Neuronal stem cell (in vitro differentiated cells): ENCODE data around the gene ABCA13.

Experiments used
- DNase-seq: peaks from one replicate; pipeline ENCODE4 v3.0.0-alpha.2; 2013; ENCODE audit warnings: low spot score
- H2AFZ ChIP-seq: one replicate; pipeline ENCODE4 v1.6.1; 2013; ENCODE audit warnings: mild to moderate bottlenecking, low read length, inconsistent platforms
- H2AK5ac ChIP-seq: 2 replicates; pipeline ENCODE4 v1.6.1; 2013; ENCODE audit warnings: low read depth, mild to moderate bottlenecking, inconsistent platforms, low read length, moderate library complexity, mixed read lengths
- H2BK120ac ChIP-seq: 2 replicates; pipeline ENCODE4 v1.6.1; 2013; ENCODE audit warnings: low read depth, mild to moderate bottlenecking, inconsistent platforms, low read length, moderate library complexity, mixed read lengths
- H2BK12ac ChIP-seq: one replicate; pipeline ENCODE4 v1.6.1; 2013; ENCODE audit warnings: low read length, inconsistent platforms
- H2BK15ac ChIP-seq: 2 replicates; pipeline ENCODE4 v1.6.1; 2013; ENCODE audit warnings: mild to moderate bottlenecking, low read length, inconsistent platforms, mixed read lengths
- H2BK5ac ChIP-seq: one replicate; pipeline ENCODE4 v1.6.1; 2013; ENCODE audit warnings: inconsistent platforms, mild to moderate bottlenecking, low read length, moderate library complexity
- H3K14ac ChIP-seq: one replicate; pipeline ENCODE4 v1.6.1; 2013; ENCODE audit warnings: low read length, inconsistent platforms
- H3K18ac ChIP-seq: 2 replicates; pipeline ENCODE4 v1.6.1; 2013; ENCODE audit warnings: low read length, inconsistent platforms
- H3K23ac ChIP-seq: 2 replicates; pipeline ENCODE4 v1.6.1; 2013; ENCODE audit warnings: low read depth, mild to moderate bottlenecking, mixed read lengths, low read length, inconsistent platforms; ENCODE audit not compliant: poor library complexity
- H3K27ac ChIP-seq: replicated peaks from 3 replicates; pipeline ENCODE4 v1.5.1; 2013; ENCODE audit warnings: low read length, inconsistent platforms
- H3K27me3 ChIP-seq, 3 experiments: 2 replicates each; pipeline ENCODE4 v1.6.1; 2013; ENCODE audit warnings: low read length in 3 of 3, mild to moderate bottlenecking in 2 of 3, inconsistent platforms in 1 of 3, low read depth in 1 of 3, mixed read lengths in 1 of 3, moderate library complexity in 1 of 3; ENCODE audit not compliant: control insufficient read depth in 3 of 3, insufficient read depth in 3 of 3
- H3K36me3 ChIP-seq, 2 donors: replicated peaks in 1 of 2; 2 replicates each; pipeline ENCODE4 v1.6.1; 2013; ENCODE audit warnings: low read length in 2 of 2; ENCODE audit not compliant: control insufficient read depth in 2 of 2, insufficient read depth in 2 of 2
- H3K4ac ChIP-seq: 2 replicates; pipeline ENCODE4 v1.6.1; 2013; ENCODE audit warnings: inconsistent platforms, mild to moderate bottlenecking, low read length, moderate library complexity
- H3K4me1 ChIP-seq, 2 donors: 1 replicate in 1 of 2; 2 replicates in 1 of 2; pipeline ENCODE4 v1.6.1; 2013; ENCODE audit warnings: low read length in 2 of 2, low read depth in 1 of 2; ENCODE audit not compliant: control insufficient read depth in 2 of 2, insufficient read depth in 1 of 2
- H3K4me2 ChIP-seq: one replicate; pipeline ENCODE4 v1.6.1; 2013; ENCODE audit warnings: mild to moderate bottlenecking, low read length, inconsistent platforms; ENCODE audit not compliant: insufficient read depth, poor library complexity, severe bottlenecking
- H3K4me3 ChIP-seq, 2 donors: 2 replicates each; pipeline ENCODE4 v1.5.1; 2013; ENCODE audit warnings: low read length in 2 of 2, mild to moderate bottlenecking in 2 of 2, inconsistent platforms in 1 of 2, moderate library complexity in 1 of 2
- H3K79me1 ChIP-seq: one replicate; pipeline ENCODE4 v1.6.1; 2013; ENCODE audit warnings: low read depth, mild to moderate bottlenecking, inconsistent platforms, low read length, moderate library complexity
- H3K9ac ChIP-seq: one replicate; pipeline ENCODE4 v1.6.1; 2013; ENCODE audit warnings: mild to moderate bottlenecking, low read depth, low read length, inconsistent platforms; ENCODE audit not compliant: poor library complexity
- H3K9me3 ChIP-seq, 2 donors: replicated peaks in 1 of 2; 2 replicates each; pipeline versions ENCODE3 to v1.6.1; 2013; ENCODE audit warnings: low read length in 2 of 2, mild to moderate bottlenecking in 2 of 2, inconsistent platforms in 1 of 2, low read depth in 1 of 2, mixed read lengths in 1 of 2, moderate library complexity in 1 of 2; ENCODE audit not compliant: control insufficient read depth in 2 of 2, insufficient read depth in 1 of 2
- H4K8ac ChIP-seq: one replicate; pipeline ENCODE4 v1.6.1; 2013; ENCODE audit warnings: low read depth, mild to moderate bottlenecking, inconsistent platforms, low read length, moderate library complexity
- H4K91ac ChIP-seq: one replicate; pipeline ENCODE4 v1.6.1; 2013; ENCODE audit warnings: low read length, low read depth, mild to moderate bottlenecking, inconsistent platforms; ENCODE audit not compliant: poor library complexity
- WGBS, 2 donors: extraction: QIAGEN DNeasy Blood & Tissue Kit; methylation state at CpG; one replicate each; pipeline ENCODE4 v1.1.7; 2013; ENCODE audit warnings: missing lambda C conversion rate in 2 of 2, mixed read lengths in 1 of 2; ENCODE audit not compliant: insufficient read length in 2 of 2, insufficient replicate concordance in 1 of 2; ENCODE audit errors: extremely low coverage in 2 of 2; 5-methylcytosine and 5-hydroxymethylcytosine counted together

The ABCA13 gene

GRCh38 chr7:48301201-48301600 lies 129.9 kb downstream of the ABCA13 start:
- Histone ChIP-seq H3K23ac (no peak overlapping the region), H3K27ac (no peak overlapping the region), H3K14ac (no peak overlapping the region), H2AFZ (no peak overlapping the region), H3K4me1 (no peaks in the 10 kb centered on the region), H4K8ac (no peak overlapping the region), H3K36me3 (no peaks in the 10 kb centered on the region), H2BK12ac (no peak overlapping the region), H3K79me1 (no peaks in the 10 kb centered on the region), H3K18ac (no peak overlapping the region), H3K4ac (no peak overlapping the region), H2BK15ac (no peak overlapping the region), H2BK5ac (no peak overlapping the region), H2BK120ac (no peak overlapping the region), H3K9ac (no peak overlapping the region), H3K9me3 (no peaks in the 10 kb centered on the region), H3K4me3 (no peak overlapping the region), H3K4me2 (no peak overlapping the region), H3K27me3 (no peaks in the 10 kb centered on the region), H2AK5ac (no peak overlapping the region), H4K91ac (no peak overlapping the region)
- DNase-seq: no peak
- WGBS, 2 donors: no CpG with 5 or more reads among the region's 3 CpGs

GRCh38 chr7:48304641-48305040 lies 133.4 kb downstream of the ABCA13 start:
- Histone ChIP-seq H2BK12ac (no peak overlapping the region), H3K9ac (no peak overlapping the region), H2AK5ac (no peak overlapping the region), H3K9me3 (no peaks in the 10 kb centered on the region), H3K4ac (no peak overlapping the region), H3K23ac (no peak overlapping the region), H2BK5ac (no peak overlapping the region), H3K4me2 (no peak overlapping the region), H3K4me1 (no peaks in the 10 kb centered on the region), H4K91ac (no peak overlapping the region), H3K18ac (no peak overlapping the region), H3K14ac (no peak overlapping the region), H2BK120ac (no peak overlapping the region), H3K4me3 (no peak overlapping the region), H3K79me1 (no peaks in the 10 kb centered on the region), H3K36me3 (no peaks in the 10 kb centered on the region), H4K8ac (no peak overlapping the region), H2BK15ac (no peak overlapping the region), H3K27me3 (no peaks in the 10 kb centered on the region), H3K27ac (no peak overlapping the region), H2AFZ (no peak overlapping the region)
- WGBS, 2 donors: no CpG with 5 or more reads among the region's 1 CpG
- no peak for DNase-seq

- H2BK15ac ChIP-seq: no peak overlapping the region
- H3K79me1 ChIP-seq: no peaks in the 10 kb centered on the region
- H3K27ac ChIP-seq: no peak overlapping the region
- no peak overlapping the region for H3K4ac ChIP-seq
- no peak overlapping the region for H4K91ac ChIP-seq
- no peak overlapping the region for H2BK120ac ChIP-seq
- H3K18ac ChIP-seq: no peak overlapping the region
- H2BK5ac ChIP-seq: no peak overlapping the region
- no peak for DNase-seq
- no CpG with 5 or more reads among the region's 5 CpGs for WGBS, 2 donors
- H3K27me3 ChIP-seq: no peaks in the 10 kb centered on the region
- H3K4me1 ChIP-seq: no peaks in the 10 kb centered on the region
- H3K23ac ChIP-seq: no peak overlapping the region
- no peak overlapping the region for H3K4me2 ChIP-seq
- no peak overlapping the region for H2BK12ac ChIP-seq
- no peaks in the 10 kb centered on the region for H3K36me3 ChIP-seq
- H4K8ac ChIP-seq: no peak overlapping the region
- H3K4me3 ChIP-seq: no peak overlapping the region
- no peak overlapping the region for H2AK5ac ChIP-seq
- H3K9me3 ChIP-seq: no peaks in the 10 kb centered on the region
- no peak overlapping the region for H3K9ac ChIP-seq
- no peak overlapping the region for H3K14ac ChIP-seq
- H2AFZ ChIP-seq: no peak overlapping the region
These were observed 134.4 kb downstream of the ABCA13 start for GRCh38 chr7:48305661-48306060.

GRCh38 chr7:48307041-48307714 lies 135.9 kb downstream of the ABCA13 start:
- no peak overlapping the region for H3K23ac ChIP-seq

More at GRCh38 chr7:48307041-48307714, 135.9 kb downstream of the ABCA13 start:
- Histone ChIP-seq H2BK15ac (no peak overlapping the region), H3K9me3 (no peaks in the 10 kb centered on the region), H2BK5ac (no peak overlapping the region), H2BK120ac (no peak overlapping the region), H3K4me3 (no peak overlapping the region), H3K36me3 (no peaks in the 10 kb centered on the region), H3K18ac (no peak overlapping the region), H2BK12ac (no peak overlapping the region), H4K91ac (no peak overlapping the region), H2AK5ac (no peak overlapping the region), H3K4me1 (no peaks in the 10 kb centered on the region), H3K4me2 (no peak overlapping the region), H3K27ac (no peak overlapping the region), H3K27me3 (no peaks in the 10 kb centered on the region), H3K9ac (no peak overlapping the region), H2AFZ (no peak overlapping the region), H4K8ac (no peak overlapping the region), H3K79me1 (no peaks in the 10 kb centered on the region), H3K14ac (no peak overlapping the region), H3K4ac (no peak overlapping the region)
- DNase-seq: no peak
- no CpG with 5 or more reads among the region's 4 CpGs for WGBS, 2 donors
